Stomach smooth muscle (tissue), 2 donors: ENCODE measurements around the gene COL23A1.

Source experiments
- H3K27ac ChIP-seq: one replicate; pipeline ENCODE4 v1.7.0; 2013; ENCODE audit warnings: mild to moderate bottlenecking, low read length, inconsistent platforms
- H3K27me3 ChIP-seq, 2 donors: one replicate each; pipeline ENCODE4 v1.7.0; 2013; ENCODE audit warnings: low read length in 2 of 2; ENCODE audit not compliant: insufficient read depth in 2 of 2, control insufficient read depth in 1 of 2
- H3K36me3 ChIP-seq, 2 donors: one replicate each; pipeline ENCODE4 v1.7.0; 2013; ENCODE audit warnings: low read length in 2 of 2; ENCODE audit not compliant: control insufficient read depth in 2 of 2, insufficient read depth in 2 of 2
- H3K4me1 ChIP-seq: one replicate; pipeline ENCODE4 v1.7.0; 2013; ENCODE audit warnings: low read length; ENCODE audit not compliant: control insufficient read depth, insufficient read depth
- H3K4me3 ChIP-seq, 2 donors: one replicate each; pipeline ENCODE4 v1.7.0; 2013; ENCODE audit warnings: low read length in 2 of 2
- H3K9ac ChIP-seq, 2 donors: one replicate each; pipeline ENCODE4 v1.7.0; 2013; ENCODE audit warnings: low read length in 2 of 2, mild to moderate bottlenecking in 1 of 2
- H3K9me3 ChIP-seq, 2 donors: one replicate each; pipeline ENCODE4 v1.7.0; 2013; ENCODE audit warnings: low read length in 2 of 2; ENCODE audit not compliant: control insufficient read depth in 2 of 2
- donor health status: healthy.
- donor health status: Pancreatic carcinoma.

Gene COL23A1

DNA sequence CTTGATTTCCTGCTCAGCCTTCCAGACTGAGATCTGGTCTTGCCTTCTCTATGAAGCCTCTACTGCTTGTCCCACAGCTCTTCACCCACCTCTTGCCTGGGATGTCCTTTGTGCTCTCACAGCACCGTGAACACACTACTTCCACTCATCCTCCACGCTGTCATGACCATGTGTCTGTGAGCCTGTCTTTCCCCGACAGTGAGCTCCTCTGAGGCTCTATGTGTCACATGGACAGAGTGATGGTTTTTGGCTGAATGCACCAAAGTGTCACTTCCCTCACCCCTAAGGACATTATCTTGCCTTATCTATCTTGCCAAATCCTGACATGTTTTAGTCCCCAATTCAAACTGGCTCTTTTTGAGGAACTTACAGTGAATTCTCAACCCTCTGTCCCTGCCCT, 368.9 kb downstream of the COL23A1 start:
- Histone ChIP-seq H3K27ac (no peak overlapping the region), H3K36me3 (peaks cover 6 to 20% of the 10 kb centered on the region in 2 donors), H3K4me1 (no peaks in the 10 kb centered on the region), H3K27me3 (no peaks in the 10 kb centered on the region), H3K9ac (no peak overlapping the region), H3K4me3 (no peak overlapping the region), H3K9me3 (no peaks in the 10 kb centered on the region)

DNA sequence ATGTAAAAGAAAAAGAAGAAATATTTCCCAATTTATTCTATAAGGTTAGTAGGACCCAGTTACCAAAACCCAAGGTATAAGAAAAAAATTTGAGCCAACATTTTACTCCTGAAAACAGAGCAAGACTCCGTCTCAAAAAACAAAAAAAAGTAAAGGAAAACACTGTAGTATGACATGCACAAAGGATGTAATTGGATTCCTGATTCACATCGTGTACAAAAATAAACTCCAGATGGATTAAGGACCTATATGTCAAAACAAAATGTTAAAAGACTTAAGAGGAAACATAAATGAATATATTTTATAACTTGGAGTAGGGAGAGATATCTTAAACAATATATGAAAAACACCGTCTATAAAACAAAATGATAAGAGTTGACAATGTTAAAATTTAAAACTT, 371.4 kb downstream of the COL23A1 start:
- Histone ChIP-seq H3K9ac (no peak overlapping the region), H3K36me3 (peaks cover 28 to 40% of the 10 kb centered on the region in 2 donors), H3K4me1 (no peaks in the 10 kb centered on the region), H3K27ac (no peak overlapping the region), H3K9me3 (no peaks in the 10 kb centered on the region), H3K4me3 (no peak overlapping the region), H3K27me3 (no peaks in the 10 kb centered on the region)

- no peaks in the 10 kb centered on the region for H3K27me3 ChIP-seq
- H3K4me1 ChIP-seq, result no peaks in the 10 kb centered on the region
- H3K9ac ChIP-seq, result no peak overlapping the region
- H3K36me3 ChIP-seq, result peaks cover 32 to 43% of the 10 kb centered on the region in 2 donors
- no peak overlapping the region for H3K4me3 ChIP-seq
- no peak overlapping the region for H3K27ac ChIP-seq
- H3K9me3 ChIP-seq, result no peaks in the 10 kb centered on the region
These were observed 371.9 kb downstream of the COL23A1 start for GRCh38 chr5:178218237-178218776.

DNA sequence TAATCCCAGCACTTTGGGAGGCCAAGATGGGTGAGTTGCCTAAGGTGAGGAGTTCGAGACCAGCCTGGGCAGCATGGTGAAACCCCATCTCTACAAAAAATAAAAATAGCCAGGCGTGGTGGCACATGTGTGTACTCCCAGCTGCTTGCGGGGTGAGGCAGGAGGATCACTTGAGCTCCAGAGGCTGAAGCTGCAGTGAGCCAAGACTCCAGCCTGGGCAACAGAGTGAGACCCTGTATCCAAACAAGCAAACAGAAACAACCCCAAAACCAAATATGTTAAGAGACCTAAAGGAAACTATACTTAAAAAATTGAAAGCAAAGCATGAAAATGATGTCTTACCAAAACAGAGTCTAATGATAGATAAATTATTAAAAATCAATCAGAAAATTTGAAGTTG, 373.4 kb downstream of the COL23A1 start:
- Histone ChIP-seq H3K9ac (no peak overlapping the region), H3K36me3 (peaks cover 47 to 48% of the 10 kb centered on the region in 2 donors), H3K27ac (no peak overlapping the region), H3K27me3 (no peaks in the 10 kb centered on the region), H3K4me1 (peaks cover 2% of the 10 kb centered on the region), H3K9me3 (no peaks in the 10 kb centered on the region), H3K4me3 (no peak overlapping the region)

- no peaks in the 10 kb centered on the region for H3K27me3 ChIP-seq
- no peak overlapping the region for H3K4me3 ChIP-seq
- no peaks in the 10 kb centered on the region for H3K9me3 ChIP-seq
- peaks cover 2% of the 10 kb centered on the region for H3K4me1 ChIP-seq
- no peak overlapping the region for H3K9ac ChIP-seq
- H3K27ac ChIP-seq, result no peak overlapping the region
- peaks cover 49 to 54% of the 10 kb centered on the region in 2 donors for H3K36me3 ChIP-seq
These were observed 374.1 kb downstream of the COL23A1 start for GRCh38 chr5:178216088-178216534.

GRCh38 chr5:178215280-178216002, 374.8 kb downstream of the COL23A1 start:
- no peaks in the 10 kb centered on the region for H3K27me3 ChIP-seq
- H3K9me3 ChIP-seq, result no peaks in the 10 kb centered on the region
- no peak overlapping the region for H3K27ac ChIP-seq
- peaks cover 2% of the 10 kb centered on the region for H3K4me1 ChIP-seq
- H3K36me3 ChIP-seq, result peaks cover 53 to 58% of the 10 kb centered on the region in 2 donors
- no peak overlapping the region for H3K4me3 ChIP-seq
- H3K9ac ChIP-seq, result no peak overlapping the region

DNA sequence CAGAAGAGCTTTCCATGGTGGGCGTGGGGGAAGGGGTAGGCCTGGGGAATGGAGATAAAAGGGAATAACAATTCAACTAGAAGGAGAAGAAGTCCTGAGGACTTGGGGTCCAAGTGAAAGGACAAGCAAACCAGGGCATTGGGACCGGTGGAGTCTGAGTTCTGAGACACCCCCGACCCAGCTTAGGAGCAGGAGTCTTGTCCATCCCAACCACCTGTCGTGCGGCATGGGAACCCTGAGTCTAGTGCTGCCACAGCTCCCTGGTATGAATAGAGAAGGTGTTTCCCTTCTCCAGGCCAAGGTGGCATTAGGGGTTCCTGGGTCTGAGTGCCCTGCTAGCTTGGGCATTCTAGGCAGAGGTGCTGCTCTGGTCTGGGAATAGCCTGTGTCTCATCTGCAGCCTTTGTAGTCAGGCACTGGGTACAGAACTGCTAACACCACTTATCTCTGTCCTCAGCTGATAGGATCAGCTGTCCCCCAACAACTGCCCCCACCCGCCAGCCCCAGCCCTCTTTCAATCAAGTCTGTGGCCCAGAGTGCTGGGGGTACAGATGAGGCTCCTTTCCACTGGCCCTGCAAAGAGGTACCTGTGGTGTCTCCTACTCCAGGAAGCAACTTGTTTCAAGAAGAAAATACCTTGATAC, 375.9 kb downstream of the COL23A1 start:
- Histone ChIP-seq H3K9me3 (no peaks in the 10 kb centered on the region), H3K9ac (no peak overlapping the region)

GRCh38 chr5:178213748-178214151, 376.4 kb downstream of the COL23A1 start:
- Histone ChIP-seq H3K27ac (no peak overlapping the region), H3K9ac (no peak overlapping the region), H3K36me3 (peaks cover 68 to 73% of the 10 kb centered on the region in 2 donors), H3K4me1 (peaks cover 2% of the 10 kb centered on the region), H3K9me3 (no peaks in the 10 kb centered on the region), H3K4me3 (no peak overlapping the region), H3K27me3 (no peaks in the 10 kb centered on the region)

More for the DNA sequence above, 375.9 kb downstream of the COL23A1 start:
- H3K27me3 ChIP-seq, result no peaks in the 10 kb centered on the region
- H3K27ac ChIP-seq, result no peak overlapping the region
- no peak overlapping the region for H3K4me3 ChIP-seq
- peaks cover 64 to 67% of the 10 kb centered on the region in 2 donors for H3K36me3 ChIP-seq
- peaks cover 2% of the 10 kb centered on the region for H3K4me1 ChIP-seq

DNA sequence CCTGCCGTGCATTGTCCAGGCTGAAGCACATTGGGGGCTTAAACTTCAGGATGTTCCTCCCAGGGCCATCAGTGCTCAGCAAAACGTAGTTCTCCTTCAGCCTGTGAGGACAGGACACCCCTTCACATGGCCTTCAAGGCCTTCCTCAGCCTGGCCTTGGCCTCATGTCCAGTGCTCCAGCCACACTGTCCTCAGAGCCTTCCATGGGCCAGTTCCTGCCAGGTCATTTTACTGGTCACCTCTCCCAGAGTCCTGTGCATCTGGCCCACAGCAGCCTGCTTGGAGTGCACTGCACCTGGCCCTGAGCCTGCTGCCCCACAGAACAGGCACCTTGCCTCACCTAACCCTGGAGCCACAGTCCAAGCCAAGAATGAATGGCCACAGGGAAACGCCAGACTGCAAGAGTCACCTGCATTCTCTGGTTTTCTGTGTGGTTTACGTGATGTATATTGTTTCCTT, 377.2 kb downstream of the COL23A1 start:
- Histone ChIP-seq H3K27ac (no peak overlapping the region), H3K9ac (no peak overlapping the region), H3K4me3 (no peak overlapping the region), H3K4me1 (peaks cover 2% of the 10 kb centered on the region), H3K9me3 (no peaks in the 10 kb centered on the region), H3K27me3 (no peaks in the 10 kb centered on the region), H3K36me3 (peaks cover 68 to 75% of the 10 kb centered on the region in 2 donors)

DNA sequence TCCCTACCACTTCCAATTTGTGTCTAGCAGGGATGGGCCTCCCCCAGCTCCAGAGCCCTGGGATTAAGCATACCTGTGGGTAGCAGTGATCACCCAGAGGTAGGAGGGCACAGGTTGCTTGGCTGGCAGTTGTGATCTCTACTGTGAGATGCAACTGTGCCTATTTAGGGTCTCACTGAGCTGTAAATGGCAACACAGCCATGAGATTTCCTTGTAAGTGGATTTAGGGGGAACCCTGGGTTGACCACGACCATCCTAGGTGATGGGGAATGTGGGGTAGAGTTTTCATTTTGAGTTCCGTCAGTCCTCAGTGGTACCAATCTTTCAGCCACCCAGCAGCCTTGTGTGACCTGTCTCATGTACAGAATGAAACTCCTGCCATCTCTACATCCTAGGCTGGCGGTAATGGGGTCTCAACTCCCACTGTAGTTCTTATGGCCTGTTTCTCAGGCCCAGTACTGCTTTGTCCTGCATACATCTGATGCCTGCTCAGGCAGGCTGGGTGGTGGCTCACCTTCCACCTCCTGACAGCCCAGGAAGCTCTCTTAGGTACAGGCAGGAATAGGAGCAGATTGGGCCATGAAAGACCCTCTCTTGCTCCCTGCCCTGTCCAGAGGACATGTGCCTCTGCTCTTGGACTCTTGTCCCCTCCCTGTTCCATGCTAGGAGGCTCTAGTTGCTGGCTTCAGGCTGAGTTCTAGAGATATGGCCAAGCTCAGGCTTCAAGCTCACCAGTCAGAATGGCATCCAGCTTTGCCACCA, 377.8 kb downstream of the COL23A1 start:
- Histone ChIP-seq H3K27me3 (no peaks in the 10 kb centered on the region), H3K36me3 (peaks cover 73 to 81% of the 10 kb centered on the region in 2 donors), H3K4me3 (no peak overlapping the region), H3K9me3 (no peaks in the 10 kb centered on the region), H3K9ac (no peak overlapping the region), H3K27ac (no peak overlapping the region), H3K4me1 (peaks cover 3% of the 10 kb centered on the region)
